CD14-positive monocyte (primary cell): ENCODE results near the gene CPE. TPM values are rescaled to one million over a fixed set of nuclear protein-coding genes. Genes with fewer than 3 reads are reported as not detected.

ENCODE experiments used
- DNase-seq, 3 donors: peaks; one replicate each; pipeline ENCODE4 v3.0.0-alpha.2; 2011 to 2022
- H2AFZ ChIP-seq: 2 replicates; pipeline ENCODE4 v1.6.0; 2012; ENCODE audit warnings: mild to moderate bottlenecking, low read depth, low read length, inconsistent platforms; ENCODE audit not compliant: insufficient read depth, poor library complexity, severe bottlenecking
- H3K27ac ChIP-seq, 2 donors: 1 replicate in 1 of 2; 2 replicates in 1 of 2; pipeline ENCODE4 v1.5.1; 2012 to 2013; ENCODE audit warnings: low read length in 2 of 2, control low read depth in 1 of 2, inconsistent platforms in 1 of 2, low read depth in 1 of 2, mild to moderate bottlenecking in 1 of 2
- H3K27me3 ChIP-seq, 2 donors: one replicate each; pipeline versions ENCODE4 v1.6.0 to v1.6.1; 2011 to 2013; ENCODE audit warnings: low read length in 2 of 2; ENCODE audit not compliant: control insufficient read depth in 2 of 2, insufficient read depth in 2 of 2
- H3K36me3 ChIP-seq, 2 donors: replicated peaks in 1 of 2; 1 replicate in 1 of 2; 2 replicates in 1 of 2; pipeline versions ENCODE4 v1.5.1 to v1.6.1; 2012 to 2013; ENCODE audit warnings: low read length in 2 of 2, control low read depth in 1 of 2, inconsistent platforms in 1 of 2, mild to moderate bottlenecking in 1 of 2; ENCODE audit not compliant: insufficient read depth in 2 of 2, control insufficient read depth in 1 of 2
- H3K4me1 ChIP-seq, 2 donors: 1 replicate in 1 of 2; 2 replicates in 1 of 2; pipeline versions ENCODE4 v1.5.1 to v1.6.1; 2012 to 2013; ENCODE audit warnings: low read length in 2 of 2, control low read depth in 1 of 2, inconsistent platforms in 1 of 2, mild to moderate bottlenecking in 1 of 2, moderate library complexity in 1 of 2; ENCODE audit not compliant: insufficient read depth in 2 of 2, control insufficient read depth in 1 of 2
- H3K4me2 ChIP-seq: replicated peaks from 2 replicates; pipeline ENCODE3; 2012; ENCODE audit warnings: low read length, moderate library complexity, mild to moderate bottlenecking; ENCODE audit not compliant: poor library complexity, severe bottlenecking; ENCODE audit errors: extremely low read depth
- H3K4me3 ChIP-seq, 3 experiments: fragments of 200-600 bp in 1 of 3; sonication (generic) in 1 of 3; replicated peaks in 1 of 3; 1 replicate in 2 of 3; 2 replicates in 1 of 3; pipeline ENCODE4 v1.5.1; 2011 to 2013; ENCODE audit warnings: low read length in 3 of 3, mild to moderate bottlenecking in 3 of 3, control low read depth in 2 of 3, low read depth in 2 of 3, inconsistent platforms in 1 of 3, moderate library complexity in 1 of 3
- H3K79me2 ChIP-seq: 2 replicates; pipeline ENCODE4 v1.6.0; 2012; ENCODE audit warnings: mild to moderate bottlenecking, control low read depth, inconsistent platforms, low read length, moderate library complexity; ENCODE audit not compliant: insufficient read depth
- H3K9ac ChIP-seq: 2 replicates; pipeline ENCODE4 v1.6.0; 2017; ENCODE audit warnings: low read length, mild to moderate bottlenecking; ENCODE audit not compliant: insufficient read depth, poor library complexity, severe bottlenecking
- H3K9me3 ChIP-seq, 2 donors: replicated peaks in 1 of 2; 1 replicate in 1 of 2; 2 replicates in 1 of 2; pipeline versions ENCODE4 v1.5.1 to v1.6.1; 2012 to 2013; ENCODE audit warnings: low read length in 2 of 2, control low read depth in 1 of 2; ENCODE audit not compliant: control insufficient read depth in 1 of 2, insufficient read depth in 1 of 2
- H4K20me1 ChIP-seq: 2 replicates; pipeline ENCODE4 v1.6.0; 2012; ENCODE audit warnings: mild to moderate bottlenecking, low read length, control low read depth, moderate library complexity; ENCODE audit not compliant: insufficient read depth
- H3K27ac Mint-ChIP-seq, 7 donors: one replicate each; pipeline ENCODE4 v1.8.0; 2020; ENCODE audit warnings: mild to moderate bottlenecking in 7 of 7, mixed read lengths in 7 of 7, moderate library complexity in 6 of 7, inconsistent platforms in 2 of 7
- H3K27me3 Mint-ChIP-seq, 3 donors: one replicate each; pipeline ENCODE4 v1.8.0; 2021 to 2022; ENCODE audit warnings: low read depth in 3 of 3, mild to moderate bottlenecking in 3 of 3, mixed read lengths in 3 of 3, moderate library complexity in 3 of 3, inconsistent platforms in 1 of 3
- H3K36me3 Mint-ChIP-seq, 2 donors: one replicate each; pipeline ENCODE4 v1.8.0; 2020; ENCODE audit warnings: mixed read lengths in 2 of 2, inconsistent platforms in 1 of 2, mild to moderate bottlenecking in 1 of 2
- H3K4me1 Mint-ChIP-seq: one replicate; pipeline ENCODE4 v1.8.0; 2020; ENCODE audit warnings: mild to moderate bottlenecking, mixed read lengths
- H3K4me3 Mint-ChIP-seq, 2 donors: one replicate each; pipeline ENCODE4 v1.8.0; 2020; ENCODE audit warnings: mild to moderate bottlenecking in 2 of 2, mixed read lengths in 2 of 2, moderate library complexity in 1 of 2
- H3K9me3 Mint-ChIP-seq, 7 donors: one replicate each; pipeline ENCODE4 v1.8.0; 2020 to 2022; ENCODE audit warnings: mixed read lengths in 7 of 7, mild to moderate bottlenecking in 6 of 7, moderate library complexity in 6 of 7, inconsistent platforms in 2 of 7
- WGBS: methylation state at CpG from one replicate; pipeline ENCODE4 v1.1.5; 2013; ENCODE audit warnings: missing lambda C conversion rate; ENCODE audit not compliant: insufficient coverage; 5-methylcytosine and 5-hydroxymethylcytosine counted together
- intact Hi-C, 2 donors: fragments of 100-400 bp; cut with micrococcal nuclease; formaldehyde crosslinking; loops; one replicate each; pipeline versions ENCODE4 v1.15.0 to v1.15.1; 2023
- polyA plus RNA-seq, 3 donors: library from polyadenylated mRNA; depleted of rRNA in 1 of 3; unstranded in 2 of 3; stranded (reverse) in 1 of 3; fragments of 300-500 nt in 2 of 3; fragments of >200 nt in 1 of 3; fragmentation: Illumina TruSeq in 2 of 3; gene quantifications; 1 replicate in 2 of 3; 2 replicates in 1 of 3; pipeline ENCODE4 v1.2.3, GENCODE V29; 2012 to 2021
- TF ChIP-seq, protein P1 (sequence below): fragments of 200-600 bp; IDR thresholded peaks from one replicate; pipeline ENCODE4 v1.8.0; 2022; ENCODE audit warnings: antibody characterized with exemption, mild to moderate bottlenecking

CPE gene
- polyA plus RNA-seq, 3 donors = 0.09 to 0.13 TPM; not detected in 1

DNA sequence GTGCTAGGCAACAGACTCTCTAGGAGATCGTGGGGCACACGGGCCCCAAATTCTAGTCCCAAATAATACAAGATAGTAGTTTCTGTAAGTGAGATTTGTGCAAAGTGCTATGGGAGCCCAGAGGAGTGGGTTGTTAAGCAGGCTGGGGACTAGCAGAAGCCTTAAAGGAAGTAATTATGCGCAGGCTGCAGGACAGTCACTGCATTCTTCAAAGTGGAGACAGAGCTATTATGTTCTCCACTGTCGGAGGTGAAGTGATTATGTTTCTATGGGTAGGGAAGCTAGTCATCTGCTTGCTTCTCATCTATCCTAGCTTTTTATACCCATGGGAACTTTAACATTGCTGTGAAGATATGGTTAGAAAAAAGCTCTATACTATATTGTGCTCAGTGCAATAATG is 154.2 kb downstream of the CPE start:
- TF ChIP-seq, protein P1, sequence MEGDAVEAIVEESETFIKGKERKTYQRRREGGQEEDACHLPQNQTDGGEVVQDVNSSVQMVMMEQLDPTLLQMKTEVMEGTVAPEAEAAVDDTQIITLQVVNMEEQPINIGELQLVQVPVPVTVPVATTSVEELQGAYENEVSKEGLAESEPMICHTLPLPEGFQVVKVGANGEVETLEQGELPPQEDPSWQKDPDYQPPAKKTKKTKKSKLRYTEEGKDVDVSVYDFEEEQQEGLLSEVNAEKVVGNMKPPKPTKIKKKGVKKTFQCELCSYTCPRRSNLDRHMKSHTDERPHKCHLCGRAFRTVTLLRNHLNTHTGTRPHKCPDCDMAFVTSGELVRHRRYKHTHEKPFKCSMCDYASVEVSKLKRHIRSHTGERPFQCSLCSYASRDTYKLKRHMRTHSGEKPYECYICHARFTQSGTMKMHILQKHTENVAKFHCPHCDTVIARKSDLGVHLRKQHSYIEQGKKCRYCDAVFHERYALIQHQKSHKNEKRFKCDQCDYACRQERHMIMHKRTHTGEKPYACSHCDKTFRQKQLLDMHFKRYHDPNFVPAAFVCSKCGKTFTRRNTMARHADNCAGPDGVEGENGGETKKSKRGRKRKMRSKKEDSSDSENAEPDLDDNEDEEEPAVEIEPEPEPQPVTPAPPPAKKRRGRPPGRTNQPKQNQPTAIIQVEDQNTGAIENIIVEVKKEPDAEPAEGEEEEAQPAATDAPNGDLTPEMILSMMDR = no peak
- Mint-ChIP-seq H3K36me3 (no peaks in the 10 kb centered on the region), H3K27ac (no peak overlapping the region), H3K4me3 (no peak overlapping the region), H3K4me1 (no peaks in the 10 kb centered on the region), H3K27me3 (peaks cover 2 to 3% (median 2%) of the 10 kb centered on the region in 3 donors), H3K9me3 (peaks cover 0 to 2% (median 0%) of the 10 kb centered on the region in 7 donors)
- no peak overlapping the region for H3K4me3 ChIP-seq
- no peak for DNase-seq
- no peaks in the 10 kb centered on the region for H3K27me3 ChIP-seq
- no CpG with 5 or more reads among the region's 4 CpGs for WGBS
- H3K36me3 ChIP-seq = no peaks in the 10 kb centered on the region
- no peak overlapping the region for H3K27ac ChIP-seq
- intact Hi-C loops = no loop called here
- no peaks in the 10 kb centered on the region for H3K79me2 ChIP-seq
- H3K4me1 ChIP-seq = no peaks in the 10 kb centered on the region
- no peaks in the 10 kb centered on the region for H4K20me1 ChIP-seq
- no peaks in the 10 kb centered on the region for H3K9me3 ChIP-seq
- H3K9ac ChIP-seq = no peak overlapping the region
- no peak overlapping the region for H3K4me2 ChIP-seq
- H2AFZ ChIP-seq = no peak overlapping the region

DNA sequence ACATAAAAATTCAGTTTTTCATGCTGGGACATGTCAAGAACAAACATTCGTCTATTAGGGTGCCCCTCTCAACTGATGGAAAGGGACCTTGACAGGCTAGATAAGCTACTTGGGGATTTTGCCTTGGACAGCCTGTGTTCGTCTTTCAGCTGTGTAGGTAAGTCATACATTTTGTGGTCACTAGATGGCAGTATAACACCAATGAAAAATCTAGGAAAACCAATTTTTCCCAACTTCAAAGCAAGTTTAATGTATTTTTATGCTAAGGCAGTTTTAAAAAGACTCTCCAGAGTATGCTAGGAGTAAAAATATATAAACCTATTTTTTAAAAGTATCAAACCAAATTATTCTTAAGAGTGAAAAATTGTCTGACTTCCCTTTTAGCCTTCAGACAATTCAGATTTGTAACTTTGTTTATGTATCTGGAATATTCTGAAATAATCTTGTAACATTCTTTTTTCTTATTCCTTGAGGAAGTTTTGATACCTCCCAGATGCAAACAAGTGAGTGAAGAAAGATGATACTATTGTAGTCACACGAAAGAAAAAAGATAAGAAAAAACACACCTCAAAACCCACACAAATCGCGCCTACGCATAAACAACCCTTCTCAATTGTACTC is 158.3 kb downstream of the CPE start:
- H3K79me2 ChIP-seq = no peaks in the 10 kb centered on the region
- intact Hi-C loops = no loop called here

More for the DNA sequence above, 158.3 kb downstream of the CPE start:
- H4K20me1 ChIP-seq = no peaks in the 10 kb centered on the region
- H3K27me3 ChIP-seq = no peaks in the 10 kb centered on the region
- Mint-ChIP-seq H3K27ac (no peak overlapping the region), H3K36me3 (no peaks in the 10 kb centered on the region), H3K9me3 (no peaks in the 10 kb centered on the region), H3K4me1 (no peaks in the 10 kb centered on the region), H3K27me3 (peaks cover 0 to 5% (median 3%) of the 10 kb centered on the region in 3 donors), H3K4me3 (no peak overlapping the region)
- H3K4me3 ChIP-seq = no peak overlapping the region
- no peak overlapping the region for H2AFZ ChIP-seq
- no peak overlapping the region for H3K27ac ChIP-seq
- H3K9me3 ChIP-seq = no peaks in the 10 kb centered on the region
- H3K9ac ChIP-seq = no peak overlapping the region
- 0% methylated on average over 1 of the region's 6 CpGs for WGBS
- no peaks in the 10 kb centered on the region for H3K36me3 ChIP-seq
- TF ChIP-seq, protein P1 = peak; percentile 88
- H3K4me1 ChIP-seq = no peaks in the 10 kb centered on the region
- DNase-seq = peak in 2 of 3 donors; percentile 7 to 10
- H3K4me2 ChIP-seq = no peak overlapping the region
